Effector memory CD8-positive, alpha-beta T cell (primary cell): Measurements from ENCODE around the gene MRGPRG.
"Not testable (repeated sequence)": the region's sequence is repeated elsewhere in the genome, so short reads cannot be mapped to it uniquely, and the experiment has no call there.

Source experiments
- ATAC-seq: fragments of 150-1000 bp; cut with Tn5 transposase; replicated peaks from 2 replicates; pipeline ENCODE4 v1.10.0; 2021; ENCODE audit warnings: mild to moderate bottlenecking, moderate library complexity
- DNase-seq, 3 experiments: peaks; one replicate each; pipeline ENCODE4 v3.0.0; 2021
- H3K27ac Mint-ChIP-seq, 2 donors: one replicate each; pipeline ENCODE4 v1.8.0; 2022; ENCODE audit warnings: mild to moderate bottlenecking in 2 of 2, mixed read lengths in 2 of 2, moderate library complexity in 2 of 2
- H3K27me3 Mint-ChIP-seq, 2 donors: one replicate each; pipeline ENCODE4 v1.8.0; 2022; ENCODE audit warnings: mixed read lengths in 2 of 2
- H3K36me3 Mint-ChIP-seq: one replicate; pipeline ENCODE4 v1.8.0; 2022; ENCODE audit warnings: mild to moderate bottlenecking, moderate library complexity, mixed read lengths; ENCODE audit not compliant: insufficient read depth
- H3K4me1 Mint-ChIP-seq, 2 donors: one replicate each; pipeline ENCODE4 v1.8.0; 2022; ENCODE audit warnings: low read depth in 2 of 2, mixed read lengths in 2 of 2
- H3K4me3 Mint-ChIP-seq, 2 donors: one replicate each; pipeline ENCODE4 v1.8.0; 2022; ENCODE audit warnings: mild to moderate bottlenecking in 2 of 2, mixed read lengths in 2 of 2, moderate library complexity in 2 of 2
- H3K9me3 Mint-ChIP-seq, 2 donors: one replicate each; pipeline ENCODE4 v1.8.0; 2022; ENCODE audit warnings: mixed read lengths in 2 of 2
- total RNA-seq, 9 experiments: gene quantifications; one replicate each; lab custom pipeline; 2026; lab: John Stamatoyannopoulos, UW

The MRGPRG gene, protein sequence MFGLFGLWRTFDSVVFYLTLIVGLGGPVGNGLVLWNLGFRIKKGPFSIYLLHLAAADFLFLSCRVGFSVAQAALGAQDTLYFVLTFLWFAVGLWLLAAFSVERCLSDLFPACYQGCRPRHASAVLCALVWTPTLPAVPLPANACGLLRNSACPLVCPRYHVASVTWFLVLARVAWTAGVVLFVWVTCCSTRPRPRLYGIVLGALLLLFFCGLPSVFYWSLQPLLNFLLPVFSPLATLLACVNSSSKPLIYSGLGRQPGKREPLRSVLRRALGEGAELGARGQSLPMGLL
- total RNA-seq: 0 reads per million in 9 experiments

DNA sequence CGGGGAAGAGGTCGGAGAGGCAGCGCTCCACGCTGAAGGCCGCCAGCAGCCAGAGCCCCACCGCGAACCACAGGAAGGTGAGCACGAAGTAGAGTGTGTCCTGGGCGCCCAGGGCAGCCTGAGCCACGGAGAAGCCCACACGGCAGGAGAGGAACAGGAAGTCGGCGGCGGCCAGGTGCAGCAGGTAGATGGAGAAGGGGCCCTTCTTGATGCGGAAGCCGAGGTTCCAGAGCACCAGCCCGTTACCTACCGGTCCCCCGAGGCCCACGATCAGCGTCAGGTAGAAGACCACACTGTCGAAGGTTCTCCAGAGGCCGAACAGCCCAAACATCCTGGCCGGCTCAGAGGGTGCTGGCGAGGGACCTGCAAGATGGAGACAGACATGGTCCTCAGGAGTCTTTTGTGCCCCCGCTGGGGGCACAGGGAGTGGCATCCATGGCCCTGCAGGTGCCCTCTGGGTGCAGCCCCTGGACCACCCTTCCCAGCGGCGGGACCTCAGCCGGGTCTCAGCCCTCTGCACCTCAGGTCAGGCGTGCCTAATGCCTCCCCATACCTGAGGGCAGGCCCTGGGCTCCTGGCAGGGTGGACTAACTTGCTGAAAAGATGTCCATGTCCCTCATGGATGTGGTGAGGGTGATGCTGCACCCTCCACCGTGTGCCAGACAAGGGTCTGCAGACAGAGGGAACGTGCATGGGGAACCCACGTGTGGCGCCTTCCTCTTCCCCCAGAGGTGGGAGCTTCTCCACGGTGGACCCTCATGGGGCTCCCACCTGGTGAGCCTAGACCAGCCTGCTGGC lies at the start of gene MRGPRG:
Gene MRGPRG, minus strand, starts transcription at position 331 of the 798 bp plus-strand sequence. Its CDS starts 0 bp downstream, at position 331.
- ATAC-seq (no peak), DNase-seq (no peak)
- no peaks in the 10 kb centered on the region for H3K9me3 Mint-ChIP-seq
- H3K27ac Mint-ChIP-seq: peak within 1 kb of the TSS in 1 of 2 donors; percentile 0
- peaks cover 6% of the 10 kb centered on the region for H3K36me3 Mint-ChIP-seq
- peaks cover 45 to 67% of the 10 kb centered on the region in 2 donors for H3K27me3 Mint-ChIP-seq
- no peak within 1 kb of the TSS for H3K4me3 Mint-ChIP-seq
- peaks cover 8 to 16% of the 10 kb centered on the region in 2 donors for H3K4me1 Mint-ChIP-seq

DNA sequence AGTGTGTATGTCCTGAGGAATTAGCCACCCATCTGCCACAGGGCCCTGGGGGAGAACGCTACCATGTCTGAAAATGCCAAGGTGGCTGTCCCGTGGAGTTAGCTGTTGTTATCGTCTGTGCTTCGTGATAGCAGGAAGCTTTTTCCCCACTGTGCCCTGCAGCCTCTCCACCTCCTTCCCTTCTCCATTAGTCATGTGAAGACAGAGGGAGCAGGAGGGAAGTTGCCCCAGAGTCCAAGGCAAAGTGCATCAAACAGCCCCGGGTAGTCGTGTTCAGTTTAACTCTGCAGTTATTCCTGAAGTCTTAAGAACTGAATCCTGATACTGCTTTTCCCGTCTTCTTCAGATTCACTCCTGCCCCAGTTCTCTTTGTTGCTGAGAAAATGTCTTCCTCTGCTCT lies 43.9 kb upstream of the MRGPRG start:
- ATAC-seq, H3K36me3 Mint-ChIP-seq, H3K4me1 Mint-ChIP-seq, H3K27me3 Mint-ChIP-seq, H3K9me3 Mint-ChIP-seq, H3K4me3 Mint-ChIP-seq, DNase-seq, H3K27ac Mint-ChIP-seq: not testable (repeated sequence)

DNA sequence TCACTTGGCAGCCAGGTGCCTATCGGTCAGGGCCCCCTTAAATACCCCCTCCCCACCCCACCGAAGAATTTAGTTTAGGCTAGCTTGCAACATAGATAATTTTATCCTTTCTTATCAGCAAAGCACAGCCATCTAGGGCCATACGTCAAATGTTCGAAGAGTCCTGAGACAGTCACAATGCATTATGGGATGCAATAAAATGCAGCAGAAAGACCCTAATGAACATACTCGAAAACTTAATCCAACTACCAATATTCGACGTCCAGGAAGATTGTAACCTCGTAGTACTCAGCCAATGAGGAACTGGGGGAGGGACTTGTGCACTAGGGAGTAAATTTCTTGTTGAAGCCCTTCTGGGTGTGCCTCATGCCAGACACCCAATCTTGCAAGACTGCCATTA lies 43.2 kb upstream of the MRGPRG start:
- not testable (repeated sequence) for H3K27me3 Mint-ChIP-seq, H3K4me1 Mint-ChIP-seq, H3K9me3 Mint-ChIP-seq, H3K27ac Mint-ChIP-seq, H3K4me3 Mint-ChIP-seq, ATAC-seq, H3K36me3 Mint-ChIP-seq, DNase-seq

DNA sequence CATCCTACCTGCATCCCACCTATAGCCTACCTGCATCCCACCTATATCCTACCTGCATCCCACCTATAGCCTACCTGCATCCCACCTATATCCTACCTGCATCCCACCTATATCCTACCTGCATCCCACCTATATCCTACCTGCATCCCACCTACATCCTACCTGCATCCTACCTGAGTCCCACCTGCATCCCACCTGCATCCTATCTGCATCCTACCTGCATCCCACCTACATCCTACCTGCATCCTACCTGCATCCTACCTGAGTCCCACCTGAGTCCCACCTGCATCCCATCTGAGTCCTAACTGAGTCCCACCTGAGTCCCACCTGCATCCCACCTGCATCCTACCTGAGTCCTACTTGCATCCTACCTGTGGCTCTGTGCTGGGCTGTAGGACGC lies 38.9 kb upstream of the MRGPRG start:
- H3K4me3 Mint-ChIP-seq, H3K4me1 Mint-ChIP-seq, H3K27ac Mint-ChIP-seq, DNase-seq, H3K36me3 Mint-ChIP-seq, H3K27me3 Mint-ChIP-seq, ATAC-seq, H3K9me3 Mint-ChIP-seq: not testable (repeated sequence)

DNA sequence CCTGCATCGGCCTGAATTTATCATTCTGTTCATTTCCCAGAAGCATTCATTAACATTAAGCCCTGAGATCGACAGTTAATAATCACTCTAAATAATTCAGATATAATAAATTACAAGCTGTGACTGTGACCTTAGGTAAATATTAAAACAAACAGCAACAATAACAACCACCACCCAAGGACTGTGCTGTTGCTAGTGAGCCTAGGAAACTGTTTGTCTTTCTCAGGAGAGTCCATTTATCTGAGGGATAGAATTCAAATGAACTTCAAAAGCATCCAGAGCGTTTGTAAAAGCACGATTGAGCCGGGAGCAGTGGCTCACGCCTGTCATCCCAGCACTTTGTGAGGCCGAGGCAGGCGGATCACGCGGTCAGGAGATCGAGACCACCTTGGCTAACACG lies 36.6 kb upstream of the MRGPRG start:
- H3K4me3 Mint-ChIP-seq: not testable (repeated sequence)

DNA sequence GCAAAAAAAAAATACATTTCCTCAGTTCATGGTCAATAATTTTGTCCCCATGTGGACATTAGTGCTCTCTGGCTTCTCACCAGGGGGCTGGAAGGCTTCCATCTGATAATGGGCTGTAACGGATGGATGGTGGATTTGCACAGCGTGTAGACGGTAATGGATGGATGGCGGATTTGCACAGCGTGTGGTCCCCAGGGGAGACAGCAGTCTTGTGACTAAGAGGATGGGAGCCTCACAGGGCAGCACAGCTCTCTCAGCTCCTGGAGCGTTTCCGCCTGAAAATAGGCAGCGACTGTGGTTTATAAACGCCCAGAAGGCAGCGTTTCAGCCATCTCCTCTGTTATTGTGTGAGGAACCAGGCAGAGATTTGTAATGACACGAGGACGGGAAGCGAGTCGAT lies 36.2 kb upstream of the MRGPRG start:
- H3K4me1 Mint-ChIP-seq, H3K27ac Mint-ChIP-seq, H3K4me3 Mint-ChIP-seq, H3K27me3 Mint-ChIP-seq, H3K36me3 Mint-ChIP-seq, ATAC-seq, DNase-seq, H3K9me3 Mint-ChIP-seq: not testable (repeated sequence)

More for the DNA sequence above, 36.6 kb upstream of the MRGPRG start:
- not testable (repeated sequence) for ATAC-seq, H3K9me3 Mint-ChIP-seq, H3K36me3 Mint-ChIP-seq, H3K4me1 Mint-ChIP-seq, H3K27ac Mint-ChIP-seq, H3K27me3 Mint-ChIP-seq, DNase-seq

DNA sequence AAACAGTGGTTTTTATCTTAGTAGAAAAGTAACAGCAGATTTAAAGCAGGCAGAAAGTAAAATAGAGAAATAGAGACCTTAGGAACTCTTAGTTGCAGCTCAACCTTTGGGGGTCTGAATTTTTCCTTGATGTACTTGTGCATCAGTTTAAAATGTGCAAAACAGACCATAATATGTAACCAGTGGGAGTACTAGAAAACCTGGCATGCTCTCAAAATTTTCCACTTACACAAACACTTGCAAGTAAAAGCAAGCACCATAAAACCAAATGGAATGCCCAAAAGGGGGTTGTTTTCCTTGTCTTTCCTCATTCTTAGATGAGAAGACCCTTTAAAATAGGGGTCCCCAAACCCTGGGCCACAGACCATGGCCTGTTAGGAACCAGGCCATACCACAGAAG lies 26.5 kb upstream of the MRGPRG start:
- no peaks in the 10 kb centered on the region for H3K4me1 Mint-ChIP-seq
- H3K9me3 Mint-ChIP-seq: no peaks in the 10 kb centered on the region
- H3K36me3 Mint-ChIP-seq: no peaks in the 10 kb centered on the region
- ATAC-seq (no peak), DNase-seq (no peak)
- no peak overlapping the region for H3K4me3 Mint-ChIP-seq
- peaks cover 12 to 39% of the 10 kb centered on the region in 2 donors for H3K27me3 Mint-ChIP-seq
- H3K27ac Mint-ChIP-seq: no peak overlapping the region

DNA sequence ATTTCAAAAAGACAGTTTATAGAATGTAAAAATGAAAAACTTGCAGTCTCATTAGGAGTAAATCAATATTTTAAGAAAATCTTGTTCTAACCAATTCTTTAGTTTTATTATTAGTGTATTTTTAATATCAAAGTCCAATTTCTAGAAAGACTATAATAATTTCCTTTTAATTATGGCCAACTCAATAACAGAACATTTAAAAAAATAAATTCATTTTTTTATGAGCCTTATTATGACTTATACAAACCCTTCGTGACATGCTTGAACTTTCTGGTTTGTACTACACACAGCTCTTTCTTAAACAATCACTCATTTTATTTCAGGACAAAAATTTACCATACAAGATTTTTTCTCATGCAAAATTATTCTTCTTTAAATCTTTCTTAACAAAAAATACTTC lies 25.3 kb upstream of the MRGPRG start:
- no peak overlapping the region for H3K27ac Mint-ChIP-seq
- no peaks in the 10 kb centered on the region for H3K36me3 Mint-ChIP-seq
- H3K27me3 Mint-ChIP-seq: peaks cover 12 to 39% of the 10 kb centered on the region in 2 donors
- no peaks in the 10 kb centered on the region for H3K9me3 Mint-ChIP-seq
- DNase-seq: no peak
- no peak for ATAC-seq
- no peak overlapping the region for H3K4me3 Mint-ChIP-seq
- H3K4me1 Mint-ChIP-seq: no peaks in the 10 kb centered on the region

DNA sequence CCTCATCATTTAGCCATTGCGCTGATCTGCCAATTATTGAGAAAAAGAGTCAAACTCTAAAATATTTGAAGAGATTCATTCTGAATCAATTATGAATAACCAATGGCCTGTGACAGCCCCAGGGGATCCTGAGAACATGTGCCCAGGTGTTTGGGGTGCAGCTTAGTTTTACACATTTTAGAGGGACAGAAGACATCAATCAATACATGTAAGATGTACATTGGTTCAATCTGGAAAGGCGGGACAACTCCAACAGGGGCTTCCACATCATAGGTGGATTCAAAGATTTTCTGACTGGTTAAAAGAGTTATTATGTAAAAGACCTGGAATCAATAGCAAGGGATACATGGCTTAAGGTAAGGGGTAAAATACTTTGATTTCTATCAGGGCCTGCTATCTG lies 18.5 kb upstream of the MRGPRG start:
- DNase-seq (no peak), ATAC-seq (no peak)
- no peaks in the 10 kb centered on the region for H3K9me3 Mint-ChIP-seq
- no peak overlapping the region for H3K27ac Mint-ChIP-seq
- H3K4me1 Mint-ChIP-seq: no peaks in the 10 kb centered on the region
- peaks cover 0 to 14% of the 10 kb centered on the region in 2 donors for H3K27me3 Mint-ChIP-seq
- no peak overlapping the region for H3K4me3 Mint-ChIP-seq
- H3K36me3 Mint-ChIP-seq: no peaks in the 10 kb centered on the region

DNA sequence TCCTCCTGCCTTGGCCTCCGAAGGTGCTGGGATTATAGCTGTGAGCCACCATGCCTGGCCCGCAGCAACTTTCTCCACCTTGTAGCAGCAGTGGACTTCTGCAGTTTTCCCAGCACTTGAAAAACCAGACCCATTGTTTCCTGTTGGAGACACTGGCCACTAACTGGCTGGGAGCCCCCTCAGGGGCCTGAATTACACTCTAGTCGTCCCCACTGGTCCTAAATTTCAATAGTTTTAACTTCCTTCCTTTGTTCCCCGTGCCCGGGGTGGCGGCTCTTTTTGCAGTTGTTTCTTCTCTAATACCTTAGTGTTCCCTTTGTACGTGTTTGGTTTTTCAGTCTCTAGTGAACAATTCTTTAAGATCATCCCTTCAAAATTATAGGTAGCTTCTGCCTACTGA lies 16.2 kb upstream of the MRGPRG start:
- H3K36me3 Mint-ChIP-seq: no peaks in the 10 kb centered on the region
- no peaks in the 10 kb centered on the region for H3K9me3 Mint-ChIP-seq
- no peak overlapping the region for H3K27ac Mint-ChIP-seq
- ATAC-seq: no peak
- no peak overlapping the region for H3K4me3 Mint-ChIP-seq
- peaks cover 7 to 22% of the 10 kb centered on the region in 2 donors for H3K27me3 Mint-ChIP-seq
- no peaks in the 10 kb centered on the region for H3K4me1 Mint-ChIP-seq
- no peak for DNase-seq

DNA sequence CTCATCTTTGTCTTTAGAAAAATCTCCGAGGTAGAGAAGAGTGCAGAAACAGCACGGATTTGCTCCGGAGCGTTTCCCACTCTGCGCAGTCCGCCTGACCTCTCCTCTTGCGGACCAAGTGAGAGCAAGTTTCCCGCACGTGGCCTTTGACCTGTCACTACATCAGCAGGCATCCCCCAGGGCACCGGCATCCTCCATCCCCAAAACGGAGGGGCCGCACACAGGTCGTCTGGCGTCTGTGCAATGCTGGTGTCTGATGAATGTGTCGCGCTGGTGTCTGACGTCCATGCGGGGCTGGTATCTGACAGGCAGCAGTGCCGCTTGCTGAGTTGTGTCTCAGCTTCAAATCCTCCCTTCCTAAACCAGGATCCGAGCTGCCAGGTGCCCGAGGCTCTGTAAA lies 14.3 kb upstream of the MRGPRG start:
- H3K4me1 Mint-ChIP-seq: no peaks in the 10 kb centered on the region
- DNase-seq (no peak), ATAC-seq (no peak)
- no peak overlapping the region for H3K4me3 Mint-ChIP-seq
- H3K27ac Mint-ChIP-seq: no peak overlapping the region
- no peaks in the 10 kb centered on the region for H3K36me3 Mint-ChIP-seq
- H3K27me3 Mint-ChIP-seq: peaks cover 7 to 30% of the 10 kb centered on the region in 2 donors
- no peaks in the 10 kb centered on the region for H3K9me3 Mint-ChIP-seq

DNA sequence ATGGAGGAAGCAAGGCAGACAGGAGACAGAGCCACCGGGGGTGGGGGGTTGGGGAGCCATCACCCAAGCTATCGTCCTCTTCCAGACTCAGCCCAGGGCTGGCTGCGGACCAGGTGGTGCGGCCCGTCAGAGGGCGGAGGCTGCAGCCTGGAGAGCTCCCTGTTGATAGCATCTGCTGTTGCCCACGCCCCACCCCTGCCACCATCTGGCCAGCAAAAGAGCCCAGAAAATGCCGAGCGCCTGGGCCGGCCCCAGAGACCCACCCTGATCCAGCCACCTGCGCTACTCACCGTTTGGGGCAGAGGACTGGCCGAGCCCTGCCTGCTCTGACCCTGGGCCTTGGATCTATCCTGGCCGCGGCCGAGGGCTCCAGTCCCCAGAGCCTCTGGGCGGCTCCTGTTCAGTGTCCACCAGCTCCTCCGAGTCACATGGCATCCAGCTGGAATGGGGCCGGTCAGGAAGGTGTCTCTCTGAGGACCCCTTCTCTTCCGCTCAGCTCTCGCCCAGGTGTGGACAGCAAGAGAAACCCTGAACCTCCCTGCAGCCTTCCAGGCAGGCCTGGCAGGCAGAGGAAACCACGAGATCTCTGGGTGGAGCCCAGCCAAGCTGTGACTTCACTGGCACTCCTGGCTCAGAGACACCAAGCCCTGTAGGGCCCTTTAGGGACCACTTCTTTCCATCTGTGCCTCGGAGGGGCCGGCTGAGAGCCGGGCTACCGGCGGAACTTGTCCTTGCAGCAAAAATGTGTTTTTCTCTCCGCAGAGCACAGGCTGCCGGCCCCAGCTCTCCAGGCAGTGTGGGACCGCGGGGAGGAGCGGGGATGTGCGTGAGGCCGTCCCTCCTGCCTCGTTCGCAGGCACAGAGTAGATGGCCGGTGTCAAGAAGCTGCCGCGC lies 13.5 kb upstream of the MRGPRG start, which contains the start of gene MRGPRE:
Gene MRGPRE, minus strand, starts transcription at position 567 of the 894 bp plus-strand sequence. CDS start 3,618 bp downstream, outside the sequence.
- ATAC-seq: no peak
- DNase-seq: no peak
- H3K36me3 Mint-ChIP-seq: no peaks in the 10 kb centered on the region
- H3K27ac Mint-ChIP-seq: no peak within 1 kb of the TSS
- no peak within 1 kb of the TSS for H3K4me3 Mint-ChIP-seq
- H3K9me3 Mint-ChIP-seq: no peaks in the 10 kb centered on the region
- H3K4me1 Mint-ChIP-seq: no peaks in the 10 kb centered on the region
- H3K27me3 Mint-ChIP-seq: peaks cover 7 to 38% of the 10 kb centered on the region in 2 donors

DNA sequence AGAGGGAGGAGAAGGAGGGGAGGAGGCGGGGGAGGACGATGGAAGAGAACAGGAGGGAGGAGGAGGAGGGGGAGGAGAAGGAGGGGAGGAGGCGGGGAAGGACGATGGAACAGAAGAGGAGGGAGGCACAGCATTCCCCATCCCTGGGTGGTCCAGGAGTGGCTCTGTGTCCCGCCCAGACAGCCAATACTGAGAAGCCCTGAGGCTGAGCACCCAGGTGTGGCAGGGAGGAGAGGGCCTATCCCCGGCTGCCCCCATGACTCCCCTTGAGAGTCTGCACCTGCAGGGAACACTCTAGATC lies 12.9 kb upstream of the MRGPRG start:
- no peaks in the 10 kb centered on the region for H3K9me3 Mint-ChIP-seq
- no peaks in the 10 kb centered on the region for H3K36me3 Mint-ChIP-seq
- ATAC-seq (no peak), DNase-seq (no peak)
- H3K4me1 Mint-ChIP-seq: no peaks in the 10 kb centered on the region
- H3K27ac Mint-ChIP-seq: no peak overlapping the region
- H3K27me3 Mint-ChIP-seq: peaks cover 7 to 44% of the 10 kb centered on the region in 2 donors
- no peak overlapping the region for H3K4me3 Mint-ChIP-seq
